OCI-LY1 (cell line): ENCODE measurements around the gene PYGM.

Source experiments
- EZH2 ChIP-seq: fragments of 200-600 bp; sonication (generic), shearing (Covaris generic); IDR thresholded peaks from 2 replicates; pipeline ENCODE4 v1.8.0; 2017; ENCODE audit warnings: borderline replicate concordance, mixed run types, mild to moderate bottlenecking, antibody characterized with exemption, low read length, moderate library complexity, mixed read lengths
- TF ChIP-seq, protein P1 (sequence below): fragments of 200-600 bp; sonication (generic), shearing (Covaris generic); IDR thresholded peaks from 2 replicates; pipeline ENCODE4 v1.5.1; 2017; ENCODE audit warnings: mild to moderate bottlenecking, antibody characterized with exemption, low read length, moderate library complexity, mixed read lengths

- TF ChIP-seq, protein P1, sequence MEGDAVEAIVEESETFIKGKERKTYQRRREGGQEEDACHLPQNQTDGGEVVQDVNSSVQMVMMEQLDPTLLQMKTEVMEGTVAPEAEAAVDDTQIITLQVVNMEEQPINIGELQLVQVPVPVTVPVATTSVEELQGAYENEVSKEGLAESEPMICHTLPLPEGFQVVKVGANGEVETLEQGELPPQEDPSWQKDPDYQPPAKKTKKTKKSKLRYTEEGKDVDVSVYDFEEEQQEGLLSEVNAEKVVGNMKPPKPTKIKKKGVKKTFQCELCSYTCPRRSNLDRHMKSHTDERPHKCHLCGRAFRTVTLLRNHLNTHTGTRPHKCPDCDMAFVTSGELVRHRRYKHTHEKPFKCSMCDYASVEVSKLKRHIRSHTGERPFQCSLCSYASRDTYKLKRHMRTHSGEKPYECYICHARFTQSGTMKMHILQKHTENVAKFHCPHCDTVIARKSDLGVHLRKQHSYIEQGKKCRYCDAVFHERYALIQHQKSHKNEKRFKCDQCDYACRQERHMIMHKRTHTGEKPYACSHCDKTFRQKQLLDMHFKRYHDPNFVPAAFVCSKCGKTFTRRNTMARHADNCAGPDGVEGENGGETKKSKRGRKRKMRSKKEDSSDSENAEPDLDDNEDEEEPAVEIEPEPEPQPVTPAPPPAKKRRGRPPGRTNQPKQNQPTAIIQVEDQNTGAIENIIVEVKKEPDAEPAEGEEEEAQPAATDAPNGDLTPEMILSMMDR = no peak
- no peak for TF ChIP-seq EZH2
Measured at GRCh38 chr11:64763526-64764039, 3.8 kb upstream of the PYGM start.
